Lower leg skin (tissue), 3 donors: ENCODE results near the gene ACTR3.

Experiments
- POLR2A ChIP-seq, 2 donors: fragments of 450-650 bp; IDR thresholded peaks; one replicate each; pipeline ENCODE4 v1.6.1; 2016 to 2017; ENCODE audit warnings: antibody characterized with exemption in 2 of 2, mild to moderate bottlenecking in 1 of 2, moderate library complexity in 1 of 2
- TF ChIP-seq, protein P1 (sequence below), 3 donors: fragments of 450-650 bp; IDR thresholded peaks; one replicate each; pipeline ENCODE4 v1.5.1; 2016; ENCODE audit warnings: antibody characterized with exemption in 3 of 3, mild to moderate bottlenecking in 3 of 3, moderate library complexity in 2 of 3

DNA sequence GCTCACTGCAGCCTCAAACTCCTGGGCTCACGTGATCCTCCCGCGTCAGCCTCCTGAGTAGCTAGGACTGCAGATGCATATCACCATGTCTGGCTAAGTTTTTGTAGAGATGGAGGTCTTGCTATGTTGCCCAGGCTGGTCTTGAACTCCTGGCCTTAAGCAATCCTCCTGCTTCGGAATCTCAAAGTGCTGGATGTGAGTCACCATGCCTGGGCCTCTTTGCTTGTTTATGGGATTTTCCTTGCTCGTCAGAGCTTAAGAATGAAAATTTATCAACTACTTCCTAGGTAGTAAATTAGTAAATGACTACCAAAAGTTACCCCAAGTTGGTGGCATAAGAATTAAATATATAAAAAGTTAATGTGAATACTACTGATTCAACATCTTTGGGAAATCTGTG is 51.0 kb downstream of the ACTR3 start:
- TF ChIP-seq, protein P1, sequence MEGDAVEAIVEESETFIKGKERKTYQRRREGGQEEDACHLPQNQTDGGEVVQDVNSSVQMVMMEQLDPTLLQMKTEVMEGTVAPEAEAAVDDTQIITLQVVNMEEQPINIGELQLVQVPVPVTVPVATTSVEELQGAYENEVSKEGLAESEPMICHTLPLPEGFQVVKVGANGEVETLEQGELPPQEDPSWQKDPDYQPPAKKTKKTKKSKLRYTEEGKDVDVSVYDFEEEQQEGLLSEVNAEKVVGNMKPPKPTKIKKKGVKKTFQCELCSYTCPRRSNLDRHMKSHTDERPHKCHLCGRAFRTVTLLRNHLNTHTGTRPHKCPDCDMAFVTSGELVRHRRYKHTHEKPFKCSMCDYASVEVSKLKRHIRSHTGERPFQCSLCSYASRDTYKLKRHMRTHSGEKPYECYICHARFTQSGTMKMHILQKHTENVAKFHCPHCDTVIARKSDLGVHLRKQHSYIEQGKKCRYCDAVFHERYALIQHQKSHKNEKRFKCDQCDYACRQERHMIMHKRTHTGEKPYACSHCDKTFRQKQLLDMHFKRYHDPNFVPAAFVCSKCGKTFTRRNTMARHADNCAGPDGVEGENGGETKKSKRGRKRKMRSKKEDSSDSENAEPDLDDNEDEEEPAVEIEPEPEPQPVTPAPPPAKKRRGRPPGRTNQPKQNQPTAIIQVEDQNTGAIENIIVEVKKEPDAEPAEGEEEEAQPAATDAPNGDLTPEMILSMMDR (IDR thresholded peaks at IDR 0.05), result no peak
- no peak for TF ChIP-seq POLR2A (IDR thresholded peaks at IDR 0.05)
